Chondrocyte (in vitro differentiated cells): ENCODE results near the gene PIEZO2. TPM values are rescaled to one million over a fixed set of nuclear protein-coding genes. Genes with fewer than 3 reads are reported as not detected.

Experiments
- DNase-seq: peaks from one replicate; pipeline ENCODE4 v3.0.0; 2021; ENCODE audit warnings: mixed read lengths, low spot score
- H3K27ac Mint-ChIP-seq: one replicate; pipeline ENCODE4 v1.8.0; 2021; ENCODE audit warnings: mild to moderate bottlenecking, moderate library complexity, mixed read lengths; ENCODE audit not compliant: unreplicated experiment
- H3K27me3 Mint-ChIP-seq: 2 replicates; pipeline ENCODE4 v1.8.0; 2021; ENCODE audit warnings: low read depth, mixed read lengths
- H3K36me3 Mint-ChIP-seq: 2 replicates; pipeline ENCODE4 v1.8.0; 2021; ENCODE audit warnings: low read depth, mixed read lengths
- H3K4me1 Mint-ChIP-seq: 2 replicates; pipeline ENCODE4 v1.8.0; 2021; ENCODE audit warnings: low read depth, mild to moderate bottlenecking, mixed read lengths
- H3K4me3 Mint-ChIP-seq: one replicate; pipeline ENCODE4 v1.8.0; 2021; ENCODE audit warnings: mild to moderate bottlenecking, moderate library complexity, mixed read lengths; ENCODE audit not compliant: unreplicated experiment
- H3K9me3 Mint-ChIP-seq: 2 replicates; pipeline ENCODE4 v1.8.0; 2021; ENCODE audit warnings: low read depth, mixed read lengths
- total RNA-seq: library from RNA; stranded (reverse); gene quantifications from 3 replicates; pipeline ENCODE4 v1.2.1, GENCODE V29; 2021
- TF ChIP-seq, protein P1 (sequence below): fragments of 200-600 bp; sonication (generic); IDR thresholded peaks from 2 replicates; pipeline ENCODE4 v1.5.0; 2021; ENCODE audit warnings: antibody characterized with exemption, mild to moderate bottlenecking, moderate library complexity

The PIEZO2 gene
- total RNA-seq, 1 donor from 2014 or later = 142 TPM

- Mint-ChIP-seq H3K4me3 (no peak overlapping the region), H3K27ac (no peak overlapping the region), H3K9me3 (no peaks in the 10 kb centered on the region), H3K4me1 (no peaks in the 10 kb centered on the region), H3K27me3 (no peaks in the 10 kb centered on the region), H3K36me3 (peaks cover 28% of the 10 kb centered on the region)
- TF ChIP-seq, protein P1, sequence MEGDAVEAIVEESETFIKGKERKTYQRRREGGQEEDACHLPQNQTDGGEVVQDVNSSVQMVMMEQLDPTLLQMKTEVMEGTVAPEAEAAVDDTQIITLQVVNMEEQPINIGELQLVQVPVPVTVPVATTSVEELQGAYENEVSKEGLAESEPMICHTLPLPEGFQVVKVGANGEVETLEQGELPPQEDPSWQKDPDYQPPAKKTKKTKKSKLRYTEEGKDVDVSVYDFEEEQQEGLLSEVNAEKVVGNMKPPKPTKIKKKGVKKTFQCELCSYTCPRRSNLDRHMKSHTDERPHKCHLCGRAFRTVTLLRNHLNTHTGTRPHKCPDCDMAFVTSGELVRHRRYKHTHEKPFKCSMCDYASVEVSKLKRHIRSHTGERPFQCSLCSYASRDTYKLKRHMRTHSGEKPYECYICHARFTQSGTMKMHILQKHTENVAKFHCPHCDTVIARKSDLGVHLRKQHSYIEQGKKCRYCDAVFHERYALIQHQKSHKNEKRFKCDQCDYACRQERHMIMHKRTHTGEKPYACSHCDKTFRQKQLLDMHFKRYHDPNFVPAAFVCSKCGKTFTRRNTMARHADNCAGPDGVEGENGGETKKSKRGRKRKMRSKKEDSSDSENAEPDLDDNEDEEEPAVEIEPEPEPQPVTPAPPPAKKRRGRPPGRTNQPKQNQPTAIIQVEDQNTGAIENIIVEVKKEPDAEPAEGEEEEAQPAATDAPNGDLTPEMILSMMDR = no peak
- no peak for DNase-seq
These were observed 447.2 kb downstream of the PIEZO2 start for GRCh38 chr18:10702206-10702605.

DNA sequence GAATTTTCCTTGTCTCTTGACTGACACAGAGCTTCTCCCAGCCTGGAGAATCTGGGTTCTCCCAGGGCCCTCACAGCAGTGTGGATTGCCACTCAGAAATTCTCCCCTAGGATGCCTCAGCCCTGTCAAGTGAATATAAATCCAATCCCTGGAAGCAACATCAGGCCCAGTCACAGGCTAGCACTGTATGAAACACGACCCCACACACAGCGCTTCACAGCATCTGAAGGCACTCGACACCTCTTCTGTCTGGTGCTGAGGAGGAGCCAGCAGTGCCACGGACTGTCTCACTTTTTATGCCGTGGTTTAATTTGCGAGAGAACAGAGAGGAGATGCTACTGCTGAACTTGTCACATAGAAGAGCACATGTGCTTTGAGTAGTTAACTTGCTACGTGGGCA, 459.0 kb downstream of the PIEZO2 start:
- TF ChIP-seq, protein P1 = no peak
- Mint-ChIP-seq H3K9me3 (peaks cover 3% of the 10 kb centered on the region), H3K27ac (no peak overlapping the region), H3K36me3 (peaks cover 43% of the 10 kb centered on the region), H3K4me3 (no peak overlapping the region), H3K4me1 (peaks cover 15% of the 10 kb centered on the region), H3K27me3 (no peaks in the 10 kb centered on the region)
- DNase-seq = no peak

DNA sequence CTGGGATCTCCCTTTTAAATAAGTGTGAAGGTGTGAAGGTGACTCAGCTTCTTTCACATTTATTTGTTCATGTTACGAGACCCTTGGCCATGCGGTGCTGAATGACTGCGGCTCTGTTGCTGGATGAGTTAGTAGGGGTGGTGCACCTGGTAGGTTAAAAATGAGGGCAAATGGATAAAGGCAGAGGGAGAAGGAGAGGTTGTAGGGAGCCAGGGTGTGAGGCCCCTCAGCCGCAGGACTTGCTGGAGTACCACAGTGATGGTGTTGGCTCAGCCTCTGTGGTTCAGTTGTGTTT, 459.4 kb downstream of the PIEZO2 start:
- Mint-ChIP-seq H3K27ac (no peak overlapping the region), H3K4me3 (no peak overlapping the region), H3K9me3 (peaks cover 3% of the 10 kb centered on the region), H3K27me3 (no peaks in the 10 kb centered on the region), H3K4me1 (peaks cover 15% of the 10 kb centered on the region), H3K36me3 (peaks cover 42% of the 10 kb centered on the region)
- TF ChIP-seq, protein P1 = no peak
- no peak for DNase-seq

DNA sequence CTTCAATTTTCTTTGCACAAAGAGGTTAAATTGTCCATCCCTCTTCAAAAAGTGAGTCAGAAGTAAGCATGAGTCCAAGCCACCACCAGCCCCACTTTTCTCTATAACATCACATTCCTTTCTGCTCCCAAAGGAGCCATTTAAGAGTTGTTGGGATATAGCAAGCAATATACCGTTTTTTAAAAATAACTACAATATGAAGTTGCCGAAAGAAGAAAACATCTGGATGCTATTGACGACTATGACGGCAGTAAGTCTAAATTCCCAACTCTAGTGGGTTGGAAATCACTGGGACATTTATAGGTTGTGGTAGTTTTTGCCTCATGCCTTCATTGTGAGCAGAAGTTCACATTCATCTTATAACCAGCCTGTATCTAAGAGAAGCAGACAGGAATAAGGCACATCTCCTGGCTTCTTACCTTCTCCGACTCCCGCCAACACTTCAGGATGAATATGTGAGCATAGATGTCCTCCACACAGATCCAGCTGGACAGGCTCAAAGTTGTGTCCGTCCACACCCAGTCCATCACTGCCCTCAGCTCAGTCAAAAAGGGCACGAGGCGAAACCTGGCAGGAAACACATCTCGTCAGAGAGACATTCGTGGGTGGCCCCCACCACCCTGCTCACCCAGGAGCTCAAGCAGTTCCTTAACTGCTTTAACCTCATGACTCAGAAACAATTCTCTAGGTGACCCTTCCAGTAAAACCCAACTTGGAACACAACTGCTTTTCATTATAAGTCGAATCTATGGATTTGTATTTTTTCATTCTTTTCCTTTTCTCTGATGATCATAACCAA, 459.9 kb downstream of the PIEZO2 start:
- Mint-ChIP-seq H3K27ac (peak overlapping the region; percentile 57), H3K4me3 (no peak overlapping the region), H3K36me3 (peaks cover 45% of the 10 kb centered on the region)

GRCh38 chr18:10688766-10689165, 460.6 kb downstream of the PIEZO2 start:
- Mint-ChIP-seq H3K27me3 (no peaks in the 10 kb centered on the region), H3K9me3 (peaks cover 3% of the 10 kb centered on the region), H3K4me1 (peaks cover 15% of the 10 kb centered on the region), H3K27ac (no peak overlapping the region), H3K4me3 (no peak overlapping the region), H3K36me3 (peaks cover 45% of the 10 kb centered on the region)
- TF ChIP-seq, protein P1 = no peak
- DNase-seq = no peak

More for the DNA sequence above, 459.9 kb downstream of the PIEZO2 start:
- TF ChIP-seq, protein P1 = no peak
- peaks cover 3% of the 10 kb centered on the region for H3K9me3 Mint-ChIP-seq
- peaks cover 15% of the 10 kb centered on the region for H3K4me1 Mint-ChIP-seq
- H3K27me3 Mint-ChIP-seq = no peaks in the 10 kb centered on the region
- no peak for DNase-seq
